Adrenal gland (tissue), 5 donors: ENCODE results near the gene TNIP2.

Experiments
- CTCF ChIP-seq, 6 experiments: fragments of 450-650 bp in 4 of 6; fragments of 200-600 bp in 2 of 6; sonication (generic) in 1 of 6; IDR thresholded peaks; 1 replicate in 5 of 6; 2 replicates in 1 of 6; pipeline versions ENCODE4 v1.5.1 to v1.8.0; 2016 to 2021; ENCODE audit warnings: antibody characterized with exemption in 6 of 6, mild to moderate bottlenecking in 2 of 6, moderate library complexity in 1 of 6
- POLR2A ChIP-seq, 2 donors: fragments of 450-650 bp; IDR thresholded peaks; one replicate each; pipeline ENCODE4 v1.6.1; 2017; ENCODE audit warnings: antibody characterized with exemption in 2 of 2, mild to moderate bottlenecking in 2 of 2, moderate library complexity in 1 of 2
- donor health status: DM: no; HTN: no; CAD: no.

- no peak for TF ChIP-seq CTCF (IDR thresholded peaks at IDR 0.05)
- TF ChIP-seq POLR2A (IDR thresholded peaks at IDR 0.05) = no peak
Observed at GRCh38 chr4:2716236-2716635, 39.9 kb downstream of the TNIP2 start.
